HepG2 (cell line): ENCODE data around the gene PCDHGB2. TPM values are rescaled to one million over a fixed set of nuclear protein-coding genes. Genes with fewer than 3 reads are reported as not detected.
A peak's percentile ranks its signal among the peaks of the same experiment; 100 is the strongest.

ENCODE experiments used
- AHR ChIP-seq: IDR thresholded peaks from 2 replicates; pipeline ENCODE4 v1.6.1; 2018; ENCODE audit warnings: missing genetic modification reagents, missing compliant biosample characterization
- ARHGAP35 ChIP-seq: sonication (generic); formaldehyde crosslinking; IDR thresholded peaks from 2 replicates; pipeline ENCODE4 v1.9.0; 2022; ENCODE audit warnings: mild to moderate bottlenecking, inconsistent platforms, moderate library complexity, missing genetic modification reagents, borderline replicate concordance
- FOXO1 ChIP-seq: sonication (generic); formaldehyde crosslinking; IDR thresholded peaks from 2 replicates; pipeline ENCODE4 v1.4.0; 2020; ENCODE audit warnings: missing genetic modification reagents
- GPN1 ChIP-seq: sonication (generic); formaldehyde crosslinking; IDR thresholded peaks from 2 replicates; pipeline ENCODE4 v1.5.1; 2020; ENCODE audit warnings: missing genetic modification reagents, borderline replicate concordance
- HCFC1 ChIP-seq: fragments of 150-350 bp; IDR thresholded peaks from 2 replicates; pipeline ENCODE4 v1.6.1; 2014; ENCODE audit warnings: low read depth, low read length
- HNRNPUL1 ChIP-seq: fragments of 200-400 bp; formaldehyde crosslinking; IDR thresholded peaks from 2 replicates; pipeline ENCODE4 v1.6.1; 2017; ENCODE audit warnings: low read depth, mild to moderate bottlenecking, low read length, moderate library complexity
- HOXA5 ChIP-seq: sonication (generic); formaldehyde crosslinking; IDR thresholded peaks from 2 replicates; pipeline ENCODE4 v1.4.0; 2020; ENCODE audit warnings: missing genetic modification reagents
- RELA ChIP-seq: sonication (generic); formaldehyde crosslinking; IDR thresholded peaks from 2 replicates; pipeline ENCODE4 v1.4.0; 2020; ENCODE audit warnings: missing genetic modification reagents
- RFXANK ChIP-seq: IDR thresholded peaks from 2 replicates; pipeline ENCODE4 v1.6.1; 2016
- SALL2 ChIP-seq: sonication (generic); formaldehyde crosslinking; IDR thresholded peaks from 2 replicates; pipeline ENCODE4 v1.8.1; 2023; ENCODE audit warnings: mild to moderate bottlenecking, missing genetic modification reagents, inconsistent platforms
- SNAPC2 ChIP-seq: sonication (generic); formaldehyde crosslinking; IDR thresholded peaks from 2 replicates; pipeline ENCODE4 v1.8.1; 2022; ENCODE audit warnings: mild to moderate bottlenecking, missing genetic modification reagents
- TBX2 ChIP-seq: sonication (generic); formaldehyde crosslinking; IDR thresholded peaks from 2 replicates; pipeline ENCODE4 v1.5.0; 2020; ENCODE audit warnings: missing genetic modification reagents, mild to moderate bottlenecking, borderline replicate concordance
- ZBTB8A ChIP-seq: sonication (generic); formaldehyde crosslinking; IDR thresholded peaks from 2 replicates; pipeline ENCODE4 v1.4.0; 2020; ENCODE audit warnings: mild to moderate bottlenecking, low read depth, missing genetic modification reagents, borderline replicate concordance
- ZMAT3 ChIP-seq: sonication (generic); formaldehyde crosslinking; conservative IDR thresholded peaks from 2 replicates; pipeline ENCODE4 v1.7.0; 2021; ENCODE audit warnings: missing genetic modification reagents
- ZMYM3 ChIP-seq: sonication (generic); formaldehyde crosslinking; IDR thresholded peaks from 2 replicates; pipeline ENCODE4 v1.5.1; 2020; ENCODE audit warnings: mild to moderate bottlenecking, missing genetic modification reagents
- ZNF44 ChIP-seq: sonication (generic); formaldehyde crosslinking; IDR thresholded peaks from 2 replicates; pipeline ENCODE4 v1.5.1; 2020; ENCODE audit warnings: mild to moderate bottlenecking, missing genetic modification reagents
- ZSCAN20 ChIP-seq: sonication (generic); formaldehyde crosslinking; IDR thresholded peaks from 2 replicates; pipeline ENCODE4 v1.4.0; 2020; ENCODE audit warnings: missing genetic modification reagents, mild to moderate bottlenecking, borderline replicate concordance
- polyA plus RNA-seq, 8 experiments: library from polyadenylated mRNA; depleted of rRNA in 3 of 8; stranded (reverse) in 7 of 8; unstranded in 1 of 8; fragments of >200 nt; fragmentation: Illumina TruSeq in 4 of 8; extraction: Trizol in 4 of 8; gene quantifications; 2 replicates each; pipeline versions ENCODE4 v1.2.1 to v1.2.3, GENCODE V29; 2011 to 2016; ENCODE audit warnings: low read depth in 4 of 8, missing spikeins in 1 of 8, mixed read lengths in 1 of 8; ENCODE audit not compliant: insufficient read depth in 1 of 8
- total RNA-seq, 5 experiments: library from RNA; depleted of rRNA; stranded (reverse); fragments of >200 nt; fragmentation: Illumina TruSeq; extraction: Trizol; gene quantifications; 2 replicates each; pipeline ENCODE4 v1.2.3, GENCODE V29; 2016; ENCODE audit warnings: low read depth in 1 of 5
- TF ChIP-seq, protein P1 (sequence below): sonication (generic); formaldehyde crosslinking; IDR thresholded peaks from 2 replicates; pipeline ENCODE4 v1.5.1; 2020; ENCODE audit warnings: mild to moderate bottlenecking, missing genetic modification reagents, moderate library complexity
- TF ChIP-seq, protein P2 (sequence below): IDR thresholded peaks from 2 replicates; pipeline ENCODE4 v1.6.1; 2016; ENCODE audit warnings: missing genetic modification reagents, missing compliant biosample characterization
- TF ChIP-seq, protein P3 (sequence below): sonication (generic); formaldehyde crosslinking; IDR thresholded peaks from 2 replicates; pipeline ENCODE4 v1.4.0; 2020; ENCODE audit warnings: mild to moderate bottlenecking, low read depth, missing genetic modification reagents
- TF ChIP-seq, protein P4 (sequence below): sonication (generic); formaldehyde crosslinking; IDR thresholded peaks from 2 replicates; pipeline ENCODE4 v1.4.0; 2020; ENCODE audit warnings: mild to moderate bottlenecking, missing genetic modification reagents

The PCDHGB2 gene
- total and polyA plus RNA-seq, 2 of the 13 experiments (the other 11 are each of a cell fraction or from before 2014, with no cell fraction given) = 0.64 to 0.82 TPM

DNA sequence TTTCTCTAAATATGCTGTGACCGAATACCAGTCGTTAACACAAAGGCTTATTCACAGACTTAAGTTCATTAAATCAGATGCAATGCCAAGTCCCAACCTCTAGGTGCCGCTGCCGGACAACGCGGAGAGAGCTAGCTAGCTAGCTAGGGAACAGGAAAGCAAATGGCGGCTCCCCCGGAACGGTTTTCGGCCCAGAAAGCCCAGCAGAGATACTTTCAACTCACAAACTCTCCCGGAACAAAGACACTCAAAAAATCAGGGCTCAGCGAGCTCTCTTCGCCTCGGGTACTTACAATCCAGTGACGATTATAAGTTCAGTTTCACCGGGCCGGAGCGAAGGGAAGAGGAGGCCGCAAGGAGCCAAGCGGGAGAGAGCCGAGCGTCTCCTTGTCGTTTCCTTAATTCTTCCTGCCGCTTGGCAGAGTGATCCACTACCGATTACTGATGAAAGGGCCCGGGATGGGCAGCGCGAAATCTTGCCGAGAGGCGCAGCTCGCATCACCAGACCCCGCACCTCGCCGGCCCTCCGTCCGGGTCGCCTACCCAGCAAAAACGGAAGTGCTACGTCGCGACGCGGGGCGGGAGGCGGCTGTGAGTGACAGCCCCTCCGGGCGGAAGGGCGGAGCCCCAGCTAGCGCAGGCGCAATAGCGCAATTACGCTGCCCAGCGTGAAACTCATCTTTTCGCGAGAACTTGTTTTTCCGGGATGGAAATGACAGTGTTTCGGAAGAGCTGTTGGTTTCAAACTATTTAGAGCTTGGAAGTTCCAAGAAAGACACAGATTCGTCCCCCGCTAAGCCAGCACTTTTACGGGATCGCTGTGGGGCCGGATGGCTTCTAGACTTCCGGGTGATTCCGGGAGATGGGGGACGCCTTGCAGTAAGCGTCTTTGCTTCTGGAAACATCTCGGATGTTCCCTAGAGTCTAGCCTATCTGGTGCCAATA lies 39.3 kb upstream of the PCDHGB2 start, which contains the start of gene TAF7 (continued):
- TF ChIP-seq SNAPC2 (no peak), ZMAT3 (CRISPR knock-in tag) (peak; percentile 88), TBX2 (CRISPR knock-in tag) (peak; percentile 83; the same call in 1 of the 2 replicates), HNRNPUL1 (no peak), ZSCAN20 (no peak), HOXA5 (CRISPR knock-in tag) (peak; percentile 75), ARHGAP35 (peak; percentile 23; the same call in 1 of the 2 replicates), RELA (CRISPR knock-in tag) (peak; percentile 84), HCFC1 (no peak; the same call in 1 of the 2 replicates), SALL2 (CRISPR knock-in tag) (0 out of 2 replicates have a peak, but pooled peaks have one; percentile 26), ZNF44 (peak; percentile 42), GPN1 (CRISPR knock-in tag) (no peak), ZMYM3 (CRISPR knock-in tag) (no peak), AHR (peak; percentile 83; the same call in 1 of the 2 replicates), FOXO1 (CRISPR knock-in tag) (peak; percentile 43; the same call in 1 of the 2 replicates), RFXANK (no peak), ZBTB8A (peak; percentile 53; the same call in 1 of the 2 replicates)
- TF ChIP-seq, protein P1, sequence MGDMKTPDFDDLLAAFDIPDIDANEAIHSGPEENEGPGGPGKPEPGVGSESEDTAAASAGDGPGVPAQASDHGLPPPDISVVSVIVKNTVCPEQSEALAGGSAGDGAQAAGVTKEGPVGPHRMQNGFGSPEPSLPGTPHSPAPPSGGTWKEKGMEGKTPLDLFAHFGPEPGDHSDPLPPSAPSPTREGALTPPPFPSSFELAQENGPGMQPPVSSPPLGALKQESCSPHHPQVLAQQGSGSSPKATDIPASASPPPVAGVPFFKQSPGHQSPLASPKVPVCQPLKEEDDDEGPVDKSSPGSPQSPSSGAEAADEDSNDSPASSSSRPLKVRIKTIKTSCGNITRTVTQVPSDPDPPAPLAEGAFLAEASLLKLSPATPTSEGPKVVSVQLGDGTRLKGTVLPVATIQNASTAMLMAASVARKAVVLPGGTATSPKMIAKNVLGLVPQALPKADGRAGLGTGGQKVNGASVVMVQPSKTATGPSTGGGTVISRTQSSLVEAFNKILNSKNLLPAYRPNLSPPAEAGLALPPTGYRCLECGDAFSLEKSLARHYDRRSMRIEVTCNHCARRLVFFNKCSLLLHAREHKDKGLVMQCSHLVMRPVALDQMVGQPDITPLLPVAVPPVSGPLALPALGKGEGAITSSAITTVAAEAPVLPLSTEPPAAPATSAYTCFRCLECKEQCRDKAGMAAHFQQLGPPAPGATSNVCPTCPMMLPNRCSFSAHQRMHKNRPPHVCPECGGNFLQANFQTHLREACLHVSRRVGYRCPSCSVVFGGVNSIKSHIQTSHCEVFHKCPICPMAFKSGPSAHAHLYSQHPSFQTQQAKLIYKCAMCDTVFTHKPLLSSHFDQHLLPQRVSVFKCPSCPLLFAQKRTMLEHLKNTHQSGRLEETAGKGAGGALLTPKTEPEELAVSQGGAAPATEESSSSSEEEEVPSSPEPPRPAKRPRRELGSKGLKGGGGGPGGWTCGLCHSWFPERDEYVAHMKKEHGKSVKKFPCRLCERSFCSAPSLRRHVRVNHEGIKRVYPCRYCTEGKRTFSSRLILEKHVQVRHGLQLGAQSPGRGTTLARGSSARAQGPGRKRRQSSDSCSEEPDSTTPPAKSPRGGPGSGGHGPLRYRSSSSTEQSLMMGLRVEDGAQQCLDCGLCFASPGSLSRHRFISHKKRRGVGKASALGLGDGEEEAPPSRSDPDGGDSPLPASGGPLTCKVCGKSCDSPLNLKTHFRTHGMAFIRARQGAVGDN (CRISPR knock-in tag) = peak; percentile 96
- TF ChIP-seq, protein P2, sequence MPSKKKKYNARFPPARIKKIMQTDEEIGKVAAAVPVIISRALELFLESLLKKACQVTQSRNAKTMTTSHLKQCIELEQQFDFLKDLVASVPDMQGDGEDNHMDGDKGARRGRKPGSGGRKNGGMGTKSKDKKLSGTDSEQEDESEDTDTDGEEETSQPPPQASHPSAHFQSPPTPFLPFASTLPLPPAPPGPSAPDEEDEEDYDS (CRISPR knock-in tag) = peak; percentile 58; the same call in 1 of the 2 replicates
- TF ChIP-seq, protein P3, sequence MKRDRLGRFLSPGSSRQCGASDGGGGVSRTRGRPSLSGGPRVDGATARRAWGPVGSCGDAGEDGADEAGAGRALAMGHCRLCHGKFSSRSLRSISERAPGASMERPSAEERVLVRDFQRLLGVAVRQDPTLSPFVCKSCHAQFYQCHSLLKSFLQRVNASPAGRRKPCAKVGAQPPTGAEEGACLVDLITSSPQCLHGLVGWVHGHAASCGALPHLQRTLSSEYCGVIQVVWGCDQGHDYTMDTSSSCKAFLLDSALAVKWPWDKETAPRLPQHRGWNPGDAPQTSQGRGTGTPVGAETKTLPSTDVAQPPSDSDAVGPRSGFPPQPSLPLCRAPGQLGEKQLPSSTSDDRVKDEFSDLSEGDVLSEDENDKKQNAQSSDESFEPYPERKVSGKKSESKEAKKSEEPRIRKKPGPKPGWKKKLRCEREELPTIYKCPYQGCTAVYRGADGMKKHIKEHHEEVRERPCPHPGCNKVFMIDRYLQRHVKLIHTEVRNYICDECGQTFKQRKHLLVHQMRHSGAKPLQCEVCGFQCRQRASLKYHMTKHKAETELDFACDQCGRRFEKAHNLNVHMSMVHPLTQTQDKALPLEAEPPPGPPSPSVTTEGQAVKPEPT (CRISPR knock-in tag) = peak; percentile 40; the same call in 1 of the 2 replicates
- TF ChIP-seq, protein P4, sequence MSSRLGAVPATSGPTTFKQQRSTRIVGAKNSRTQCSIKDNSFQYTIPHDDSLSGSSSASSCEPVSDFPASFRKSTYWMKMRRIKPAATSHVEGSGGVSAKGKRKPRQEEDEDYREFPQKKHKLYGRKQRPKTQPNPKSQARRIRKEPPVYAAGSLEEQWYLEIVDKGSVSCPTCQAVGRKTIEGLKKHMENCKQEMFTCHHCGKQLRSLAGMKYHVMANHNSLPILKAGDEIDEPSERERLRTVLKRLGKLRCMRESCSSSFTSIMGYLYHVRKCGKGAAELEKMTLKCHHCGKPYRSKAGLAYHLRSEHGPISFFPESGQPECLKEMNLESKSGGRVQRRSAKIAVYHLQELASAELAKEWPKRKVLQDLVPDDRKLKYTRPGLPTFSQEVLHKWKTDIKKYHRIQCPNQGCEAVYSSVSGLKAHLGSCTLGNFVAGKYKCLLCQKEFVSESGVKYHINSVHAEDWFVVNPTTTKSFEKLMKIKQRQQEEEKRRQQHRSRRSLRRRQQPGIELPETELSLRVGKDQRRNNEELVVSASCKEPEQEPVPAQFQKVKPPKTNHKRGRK (CRISPR knock-in tag) = no peak
